Stimulated activated memory B cell treated with anti-CD40 and anti-IgM and Interleukin-4, amounts not matched to agents 10 μg/mL and 1 μg/mL and 100 μg/mL, for 72 hours (primary cell): ENCODE measurements around the gene SPPL2A.
"Not testable (repeated sequence)": the region's sequence is repeated elsewhere in the genome, so short reads cannot be mapped to it uniquely, and the experiment has no call there.

Source experiments
- ATAC-seq: fragments of 150-1000 bp; cut with Tn5 transposase; 2 replicates; pipeline ENCODE4 v1.10.0; 2021
- H3K27ac Mint-ChIP-seq: one replicate; pipeline ENCODE4 v1.8.0; 2022; ENCODE audit warnings: mild to moderate bottlenecking, mixed read lengths
- H3K27me3 Mint-ChIP-seq: one replicate; pipeline ENCODE4 v1.8.0; 2022; ENCODE audit warnings: mixed read lengths
- H3K36me3 Mint-ChIP-seq: one replicate; pipeline ENCODE4 v1.8.0; 2022; ENCODE audit warnings: mixed read lengths
- H3K4me1 Mint-ChIP-seq: one replicate; pipeline ENCODE4 v1.8.0; 2022; ENCODE audit warnings: mixed read lengths
- H3K4me3 Mint-ChIP-seq: one replicate; pipeline ENCODE4 v1.8.0; 2022; ENCODE audit warnings: mild to moderate bottlenecking, moderate library complexity, mixed read lengths
- H3K9me3 Mint-ChIP-seq: one replicate; pipeline ENCODE4 v1.8.0; 2022; ENCODE audit warnings: mixed read lengths

The SPPL2A gene, protein sequence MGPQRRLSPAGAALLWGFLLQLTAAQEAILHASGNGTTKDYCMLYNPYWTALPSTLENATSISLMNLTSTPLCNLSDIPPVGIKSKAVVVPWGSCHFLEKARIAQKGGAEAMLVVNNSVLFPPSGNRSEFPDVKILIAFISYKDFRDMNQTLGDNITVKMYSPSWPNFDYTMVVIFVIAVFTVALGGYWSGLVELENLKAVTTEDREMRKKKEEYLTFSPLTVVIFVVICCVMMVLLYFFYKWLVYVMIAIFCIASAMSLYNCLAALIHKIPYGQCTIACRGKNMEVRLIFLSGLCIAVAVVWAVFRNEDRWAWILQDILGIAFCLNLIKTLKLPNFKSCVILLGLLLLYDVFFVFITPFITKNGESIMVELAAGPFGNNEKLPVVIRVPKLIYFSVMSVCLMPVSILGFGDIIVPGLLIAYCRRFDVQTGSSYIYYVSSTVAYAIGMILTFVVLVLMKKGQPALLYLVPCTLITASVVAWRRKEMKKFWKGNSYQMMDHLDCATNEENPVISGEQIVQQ

DNA sequence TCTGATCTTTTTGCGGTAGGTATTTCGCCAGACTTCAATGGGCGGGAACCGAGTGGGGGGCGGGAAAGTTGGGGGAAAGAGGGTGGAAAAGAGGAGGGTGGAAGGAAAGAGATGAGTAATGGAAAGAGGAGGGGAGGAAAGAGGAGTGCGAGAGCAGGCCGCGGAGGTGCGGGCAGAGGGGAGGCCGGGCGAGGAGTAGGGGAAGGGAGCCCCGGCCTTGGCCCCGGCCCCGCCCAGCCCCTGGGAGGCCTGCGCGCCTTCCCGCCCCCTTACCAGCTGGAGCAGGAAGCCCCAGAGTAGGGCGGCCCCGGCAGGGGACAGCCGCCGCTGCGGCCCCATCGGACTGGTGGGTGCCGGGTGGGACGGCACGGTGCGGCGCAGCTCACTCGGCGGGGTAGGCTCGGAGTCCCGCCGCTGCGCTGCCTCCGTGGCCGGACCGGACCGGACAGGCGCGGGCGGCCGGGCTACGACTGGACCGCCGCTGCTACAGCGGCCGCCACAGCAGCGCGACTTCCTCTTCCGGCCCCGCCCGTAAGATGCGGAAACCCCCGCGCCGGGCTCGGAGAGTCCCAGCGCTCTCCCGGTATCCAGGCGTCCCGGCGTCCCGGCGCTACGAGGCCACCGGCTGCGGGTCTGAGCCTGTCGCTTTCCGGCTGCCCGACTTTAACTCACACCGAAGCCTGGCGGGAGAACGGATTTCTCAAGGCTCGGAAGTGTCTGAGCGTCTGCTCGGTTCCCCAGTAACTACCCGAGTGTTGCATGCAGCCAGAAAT is at the start of gene SPPL2A:
Gene SPPL2A (minus strand): TSS at position 512 of the 773 bp plus-strand sequence. CDS start 173 bp downstream, at position 339.
- no peaks in the 10 kb centered on the region for H3K9me3 Mint-ChIP-seq
- H3K4me3 Mint-ChIP-seq = peak within 1 kb of the TSS; percentile 97
- H3K4me1 Mint-ChIP-seq = peaks cover 53% of the 10 kb centered on the region
- peaks cover 6% of the 10 kb centered on the region for H3K36me3 Mint-ChIP-seq
- peak; percentile 97 for ATAC-seq
- H3K27ac Mint-ChIP-seq = peak within 1 kb of the TSS; percentile 86
- no peaks in the 10 kb centered on the region for H3K27me3 Mint-ChIP-seq

DNA sequence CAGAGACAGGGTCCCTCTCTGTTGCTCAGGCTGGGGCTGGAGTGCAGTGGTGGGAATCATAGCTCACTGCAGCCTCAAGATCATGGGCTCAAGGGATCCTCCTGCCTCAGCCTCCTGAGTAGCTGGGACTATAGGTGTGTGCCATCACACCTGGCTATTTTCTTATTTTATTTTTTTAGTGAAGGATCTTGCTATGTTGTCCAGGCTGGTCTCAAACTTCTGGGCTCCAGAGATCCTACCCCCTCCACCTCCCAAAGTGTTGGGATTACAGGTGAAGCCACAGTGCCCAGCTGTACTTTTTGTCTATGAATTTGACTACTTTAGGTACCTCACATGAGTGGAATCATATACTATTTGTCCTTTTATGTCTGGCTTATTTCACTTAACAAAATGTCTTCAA is 49.1 kb upstream of the SPPL2A start:
- Mint-ChIP-seq H3K4me3 (no peak overlapping the region), H3K4me1 (no peaks in the 10 kb centered on the region), H3K9me3 (no peaks in the 10 kb centered on the region), H3K27me3 (no peaks in the 10 kb centered on the region), H3K36me3 (no peaks in the 10 kb centered on the region), H3K27ac (no peak overlapping the region)
- no peak for ATAC-seq

GRCh38 chr15:50813865-50814264 is 48.4 kb upstream of the SPPL2A start:
- no peak for ATAC-seq
- Mint-ChIP-seq H3K4me1 (no peaks in the 10 kb centered on the region), H3K9me3 (no peaks in the 10 kb centered on the region), H3K27ac (no peak overlapping the region), H3K4me3 (no peak overlapping the region), H3K27me3 (no peaks in the 10 kb centered on the region), H3K36me3 (no peaks in the 10 kb centered on the region)

DNA sequence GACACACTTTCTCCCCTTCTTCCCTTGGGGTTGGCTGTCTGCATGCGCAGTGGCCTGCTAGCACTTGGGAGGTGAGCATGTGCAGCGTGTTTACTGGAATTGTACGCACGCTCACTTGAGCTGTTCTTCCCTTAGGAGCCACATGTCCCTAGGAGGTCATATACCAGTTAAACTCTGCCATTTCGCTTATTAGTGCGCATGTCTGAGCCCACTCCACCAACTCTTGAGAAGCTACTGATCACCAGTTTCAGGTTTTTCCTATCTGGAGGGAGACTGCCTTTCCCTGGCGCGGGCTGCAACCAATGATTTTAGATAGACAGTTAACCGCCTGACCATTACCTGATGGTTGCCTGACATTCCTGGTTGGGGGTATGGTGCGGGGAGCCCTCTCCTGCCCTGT is 47.6 kb upstream of the SPPL2A start:
- Mint-ChIP-seq H3K9me3 (no peaks in the 10 kb centered on the region), H3K36me3 (no peaks in the 10 kb centered on the region), H3K4me3 (no peak overlapping the region), H3K27ac (no peak overlapping the region), H3K27me3 (no peaks in the 10 kb centered on the region), H3K4me1 (no peaks in the 10 kb centered on the region)
- no peak for ATAC-seq

- H3K36me3 Mint-ChIP-seq, ATAC-seq, H3K4me3 Mint-ChIP-seq, H3K27ac Mint-ChIP-seq, H3K9me3 Mint-ChIP-seq, H3K27me3 Mint-ChIP-seq, H3K4me1 Mint-ChIP-seq: not testable (repeated sequence)
These were observed 46.6 kb upstream of the SPPL2A start for GRCh38 chr15:50812181-50812506.

GRCh38 chr15:50811461-50812180 is 46.1 kb upstream of the SPPL2A start:
- not testable (repeated sequence) for H3K4me1 Mint-ChIP-seq, H3K9me3 Mint-ChIP-seq, H3K36me3 Mint-ChIP-seq, ATAC-seq, H3K27ac Mint-ChIP-seq, H3K4me3 Mint-ChIP-seq, H3K27me3 Mint-ChIP-seq

DNA sequence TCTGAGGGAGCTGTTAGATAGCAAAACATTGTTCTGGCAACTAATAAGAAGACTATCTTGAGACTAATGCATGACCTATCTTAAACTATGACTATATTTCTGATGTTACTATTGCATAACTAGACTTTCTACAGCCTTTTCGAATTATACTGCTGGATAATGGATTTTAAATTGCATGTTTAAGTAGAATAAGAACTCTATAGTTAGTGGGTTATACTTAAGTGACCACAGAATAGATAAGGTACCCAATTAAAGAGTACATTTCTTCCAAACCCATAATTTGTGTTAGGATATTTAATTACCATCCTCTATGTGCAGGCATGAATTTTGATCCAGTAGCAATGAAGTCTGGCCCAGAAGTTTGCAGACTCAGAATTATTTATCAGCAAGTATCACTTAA is 44.6 kb upstream of the SPPL2A start:
- no peaks in the 10 kb centered on the region for H3K4me1 Mint-ChIP-seq
- H3K36me3 Mint-ChIP-seq = no peaks in the 10 kb centered on the region
- no peaks in the 10 kb centered on the region for H3K27me3 Mint-ChIP-seq
- no peak for ATAC-seq
- H3K4me3 Mint-ChIP-seq = no peak overlapping the region
- no peaks in the 10 kb centered on the region for H3K9me3 Mint-ChIP-seq
- no peak overlapping the region for H3K27ac Mint-ChIP-seq

- H3K27me3 Mint-ChIP-seq = no peaks in the 10 kb centered on the region
- H3K4me3 Mint-ChIP-seq = no peak overlapping the region
- H3K4me1 Mint-ChIP-seq = no peaks in the 10 kb centered on the region
- H3K27ac Mint-ChIP-seq = no peak overlapping the region
- no peaks in the 10 kb centered on the region for H3K36me3 Mint-ChIP-seq
- no peak for ATAC-seq
- no peaks in the 10 kb centered on the region for H3K9me3 Mint-ChIP-seq
These were observed 43.2 kb upstream of the SPPL2A start for GRCh38 chr15:50808728-50809127.

GRCh38 chr15:50803479-50804180 is 38.1 kb upstream of the SPPL2A start:
- H3K4me1 Mint-ChIP-seq = no peaks in the 10 kb centered on the region
- no peak overlapping the region for H3K4me3 Mint-ChIP-seq
- H3K27ac Mint-ChIP-seq = no peak overlapping the region

DNA sequence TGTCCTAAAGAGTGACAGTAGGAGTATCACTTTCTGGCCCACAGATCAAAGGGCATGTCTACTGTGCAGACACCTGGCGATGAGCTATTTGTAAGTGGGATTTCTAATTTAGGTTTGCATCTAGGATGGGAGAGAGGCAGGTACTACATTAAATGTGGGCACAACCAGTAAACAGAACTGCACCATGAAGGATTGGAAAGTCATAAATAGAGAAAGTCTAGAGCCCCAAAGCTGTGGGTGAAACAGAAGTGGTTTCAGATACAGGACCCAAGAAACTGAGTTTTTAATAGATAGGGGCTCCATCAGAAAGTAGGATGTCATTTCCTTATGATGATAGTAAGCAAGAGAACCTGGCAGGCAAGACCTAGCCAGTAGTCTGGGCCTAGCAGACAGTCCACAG is 35.2 kb upstream of the SPPL2A start:
- no peaks in the 10 kb centered on the region for H3K9me3 Mint-ChIP-seq

More at GRCh38 chr15:50803479-50804180, 38.1 kb upstream of the SPPL2A start:
- ATAC-seq = no peak
- no peaks in the 10 kb centered on the region for H3K27me3 Mint-ChIP-seq
- H3K9me3 Mint-ChIP-seq = no peaks in the 10 kb centered on the region
- H3K36me3 Mint-ChIP-seq = no peaks in the 10 kb centered on the region

GRCh38 chr15:50798684-50799083 is 33.2 kb upstream of the SPPL2A start:
- H3K36me3 Mint-ChIP-seq = no peaks in the 10 kb centered on the region
- H3K27me3 Mint-ChIP-seq = no peaks in the 10 kb centered on the region
- H3K27ac Mint-ChIP-seq = no peak overlapping the region
- no peak overlapping the region for H3K4me3 Mint-ChIP-seq
- H3K9me3 Mint-ChIP-seq = no peaks in the 10 kb centered on the region
- H3K4me1 Mint-ChIP-seq = no peaks in the 10 kb centered on the region
- no peak for ATAC-seq

More for the DNA sequence above, 35.2 kb upstream of the SPPL2A start:
- H3K27me3 Mint-ChIP-seq = no peaks in the 10 kb centered on the region
- no peaks in the 10 kb centered on the region for H3K36me3 Mint-ChIP-seq
- no peak for ATAC-seq
- H3K4me1 Mint-ChIP-seq = no peaks in the 10 kb centered on the region
- no peak overlapping the region for H3K27ac Mint-ChIP-seq
- H3K4me3 Mint-ChIP-seq = no peak overlapping the region

GRCh38 chr15:50797926-50798325 is 32.4 kb upstream of the SPPL2A start:
- Mint-ChIP-seq H3K27ac (no peak overlapping the region), H3K4me3 (no peak overlapping the region), H3K27me3 (no peaks in the 10 kb centered on the region), H3K9me3 (no peaks in the 10 kb centered on the region), H3K4me1 (no peaks in the 10 kb centered on the region), H3K36me3 (no peaks in the 10 kb centered on the region)
- no peak for ATAC-seq

GRCh38 chr15:50791486-50791885 is 26.0 kb upstream of the SPPL2A start:
- no peaks in the 10 kb centered on the region for H3K9me3 Mint-ChIP-seq
- no peak overlapping the region for H3K27ac Mint-ChIP-seq
- H3K4me3 Mint-ChIP-seq = no peak overlapping the region
- no peak for ATAC-seq
- no peaks in the 10 kb centered on the region for H3K4me1 Mint-ChIP-seq
- H3K36me3 Mint-ChIP-seq = no peaks in the 10 kb centered on the region
- peaks cover 9% of the 10 kb centered on the region for H3K27me3 Mint-ChIP-seq

DNA sequence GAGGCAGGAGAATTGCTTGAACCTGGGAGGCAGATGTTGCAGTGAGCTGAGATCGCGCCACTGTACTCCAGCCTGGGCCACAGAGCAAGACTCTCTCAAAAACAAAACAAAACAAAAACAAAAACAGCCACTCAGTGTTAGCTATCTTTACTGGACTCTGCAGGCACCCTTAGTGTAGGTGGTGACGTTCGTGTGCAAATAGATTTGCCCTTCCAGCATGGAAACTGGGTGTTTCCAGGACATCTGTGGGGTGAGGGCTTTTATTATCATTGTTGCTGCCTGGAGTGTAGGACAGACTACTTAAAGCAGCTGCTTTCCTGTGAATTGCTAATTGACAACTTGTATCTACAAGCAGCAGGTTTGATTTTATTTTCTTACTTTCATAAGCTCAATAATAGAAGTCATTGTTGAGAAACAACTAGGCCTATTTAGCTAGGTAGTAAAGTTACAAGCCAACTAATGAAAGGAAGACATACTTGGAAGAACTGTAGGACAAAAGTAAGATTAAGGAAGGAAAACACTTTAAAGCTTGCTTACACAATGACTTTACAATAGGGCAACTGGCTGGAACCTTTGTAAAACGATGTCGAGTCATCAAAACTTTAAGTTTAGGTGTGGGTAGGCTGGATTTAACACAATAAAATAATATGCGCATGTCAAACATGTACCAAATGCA is 25.4 kb upstream of the SPPL2A start:
- Mint-ChIP-seq H3K27me3 (peaks cover 9% of the 10 kb centered on the region), H3K9me3 (no peaks in the 10 kb centered on the region), H3K4me3 (no peak overlapping the region), H3K27ac (no peak overlapping the region), H3K4me1 (no peaks in the 10 kb centered on the region), H3K36me3 (no peaks in the 10 kb centered on the region)
- no peak for ATAC-seq
